HG03095 (cell line): Measurements from ENCODE around the gene HMBS.
"Not testable (repeated sequence)": the region's sequence is repeated elsewhere in the genome, so short reads cannot be mapped to it uniquely, and the experiment has no call there.

Experiments used
- ATAC-seq: cut with Tn5 transposase; IDR thresholded peaks from one replicate; pipeline ENCODE4 v1.9.1; 2021; ENCODE audit warnings: moderate library complexity; ENCODE audit not compliant: unreplicated experiment

HMBS gene

GRCh38 chr11:119118227-119118626 lies 33.5 kb downstream of the HMBS start:
- ATAC-seq, result no peak

DNA sequence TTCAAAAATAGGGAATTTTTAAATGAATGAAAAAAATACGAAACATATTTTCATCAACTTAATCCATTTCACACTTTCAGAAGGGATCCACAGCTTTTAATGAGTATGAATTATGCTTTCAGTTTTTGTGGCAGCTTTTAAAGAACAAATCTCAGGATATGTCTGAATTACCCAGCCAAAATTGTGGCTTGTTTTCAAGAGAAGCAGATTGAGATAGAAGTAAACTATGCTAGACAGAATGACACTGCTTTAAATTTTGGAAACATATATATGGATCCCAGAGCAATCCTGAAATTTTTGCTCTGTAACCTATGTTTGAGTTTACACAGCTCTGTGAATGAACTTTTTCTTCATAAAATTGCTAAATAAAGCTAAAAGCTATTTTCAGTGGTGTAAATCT lies 34.3 kb downstream of the HMBS start:
- no peak for ATAC-seq

GRCh38 chr11:119120639-119121007 lies 35.9 kb downstream of the HMBS start:
- ATAC-seq, result no peak

DNA sequence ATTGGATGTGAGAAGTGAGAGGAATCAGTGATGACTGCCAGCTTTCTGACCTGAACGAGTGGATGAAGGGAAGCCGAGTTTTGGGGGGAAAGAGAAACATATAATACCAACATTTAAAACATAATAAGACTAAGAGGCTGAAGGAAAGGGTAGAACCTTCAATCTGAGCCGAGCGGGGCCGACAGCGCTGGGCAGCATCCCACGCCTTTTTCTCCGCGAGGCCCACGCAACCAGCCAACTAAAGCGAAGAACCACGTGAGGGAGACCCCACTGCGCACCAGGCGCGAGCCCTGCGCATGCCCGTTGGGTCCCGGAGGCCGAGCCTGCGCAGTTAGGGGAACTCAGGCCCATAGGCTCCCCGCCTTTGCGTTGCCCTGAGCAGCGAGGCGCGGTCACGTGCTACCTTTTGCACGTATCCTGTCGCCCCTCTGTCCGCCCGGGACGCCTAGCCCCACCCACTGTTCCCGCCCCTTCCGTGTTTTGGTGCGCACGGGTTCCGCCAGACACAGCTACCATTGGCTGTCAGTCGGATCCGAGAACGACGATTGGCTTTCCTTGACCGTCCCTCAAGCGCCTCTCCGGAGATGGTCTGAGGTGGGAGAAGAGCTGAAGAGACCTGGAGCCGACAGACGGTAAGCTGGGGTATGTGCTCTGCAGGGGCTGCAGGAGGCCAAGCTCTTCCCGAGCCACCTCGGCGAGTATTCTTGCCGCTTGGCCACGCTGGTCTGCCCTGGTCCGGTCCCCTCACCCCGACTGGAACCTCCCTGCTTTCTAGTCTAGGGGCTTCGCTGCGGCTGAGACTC lies 36.5 kb downstream of the HMBS start, which contains the start of gene HINFP:
HINFP (plus strand) TSS at position 573 of the 803 bp plus-strand sequence. CDS start 5,365 bp downstream, outside the sequence.
- peak; percentile 94 for ATAC-seq

GRCh38 chr11:119121811-119122124 lies 37.1 kb downstream of the HMBS start:
- peak; percentile 19 for ATAC-seq

GRCh38 chr11:119125821-119126220 lies 41.1 kb downstream of the HMBS start:
- no peak for ATAC-seq

GRCh38 chr11:119126675-119127268 lies 42.1 kb downstream of the HMBS start:
- no peak for ATAC-seq

DNA sequence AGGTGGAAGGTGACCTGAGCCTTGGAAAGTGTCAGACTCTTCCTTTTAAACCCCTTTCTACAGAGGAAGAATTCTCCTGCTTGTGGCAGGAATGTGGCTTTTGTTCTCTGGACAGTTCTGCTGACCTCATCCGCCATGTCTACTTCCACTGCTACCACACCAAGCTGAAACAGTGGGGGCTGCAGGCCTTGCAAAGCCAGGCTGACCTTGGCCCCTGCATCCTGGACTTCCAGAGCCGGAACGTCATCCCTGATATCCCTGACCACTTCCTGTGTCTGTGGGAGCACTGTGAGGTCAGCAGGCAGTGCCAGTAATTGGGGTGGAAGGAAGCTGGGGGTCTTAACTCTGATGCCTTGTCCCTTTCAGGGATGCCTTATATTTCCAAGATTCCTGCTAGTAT lies 46.0 kb downstream of the HMBS start:
- ATAC-seq, result no peak

GRCh38 chr11:119134389-119134978 lies 49.8 kb downstream of the HMBS start:
- no peak for ATAC-seq

GRCh38 chr11:119139276-119139675 lies 54.6 kb downstream of the HMBS start:
- not testable (repeated sequence) for ATAC-seq
